ENCODE data around the gene DOCK1.

Gene DOCK1

DNA sequence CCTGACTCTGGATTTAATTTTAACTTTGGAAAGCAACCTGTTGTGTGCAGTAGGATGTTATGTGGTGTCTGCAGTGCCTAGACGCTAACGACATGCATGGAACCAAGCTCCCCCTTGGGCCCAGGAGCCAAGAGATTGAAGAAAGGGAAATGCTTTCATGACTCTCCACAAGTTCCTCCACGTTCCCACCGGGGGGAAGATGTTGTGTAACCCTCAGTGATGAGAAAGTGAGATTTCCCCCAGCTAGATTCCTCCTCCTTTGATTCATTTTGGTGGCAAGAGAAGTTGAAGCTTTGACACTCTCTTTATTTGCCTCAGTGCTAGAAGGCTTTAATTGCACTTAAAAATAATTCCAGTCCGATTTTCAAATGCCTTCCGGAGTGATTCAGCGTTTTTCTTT, 449.0 kb downstream of the DOCK1 start:
- peaks cover 3 to 9% of the 10 kb centered on the region in 2 donors for H3K36me3 ChIP-seq (ENCODE audit: control insufficient read depth in 2 of 2, insufficient read depth in 2 of 2, low read length in 2 of 2)
- H3K27ac ChIP-seq (ENCODE audit: low read length): no peak overlapping the region
- no peak overlapping the region for H3K4me3 ChIP-seq (ENCODE audit: low read length in 2 of 2)
- no peaks in the 10 kb centered on the region for H3K27me3 ChIP-seq (ENCODE audit: control insufficient read depth in 1 of 2, insufficient read depth in 2 of 2, low read length in 2 of 2)
- no peaks in the 10 kb centered on the region for H3K9me3 ChIP-seq (ENCODE audit: control insufficient read depth in 2 of 2, low read length in 2 of 2)
- H3K4me1 ChIP-seq (ENCODE audit: control insufficient read depth, insufficient read depth, low read length): no peaks in the 10 kb centered on the region
- no peak overlapping the region for H3K9ac ChIP-seq (ENCODE audit: low read length in 2 of 2)

DNA sequence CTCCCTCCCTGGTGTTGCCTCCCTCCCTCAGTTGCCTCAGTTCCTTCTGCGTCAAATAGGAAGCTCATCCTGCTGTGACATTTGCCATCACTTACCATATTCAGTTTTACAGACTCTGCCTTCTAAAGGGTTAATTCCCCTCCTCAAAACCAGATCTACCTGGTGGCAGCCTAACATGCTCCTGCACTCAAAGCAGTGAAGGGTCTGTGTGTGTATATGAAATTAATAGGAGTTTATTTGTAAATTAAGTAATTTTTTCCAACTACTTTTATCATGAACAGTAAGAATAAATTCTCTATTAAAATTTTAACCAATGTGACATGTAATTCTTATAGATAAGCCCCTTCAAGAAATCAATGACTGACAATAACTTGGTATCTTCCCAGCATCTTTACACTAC, 449.8 kb downstream of the DOCK1 start:
- no peaks in the 10 kb centered on the region for H3K27me3 ChIP-seq (ENCODE audit: control insufficient read depth in 1 of 2, insufficient read depth in 2 of 2, low read length in 2 of 2)
- no peak overlapping the region for H3K4me3 ChIP-seq (ENCODE audit: low read length in 2 of 2)
- H3K9me3 ChIP-seq (ENCODE audit: control insufficient read depth in 2 of 2, low read length in 2 of 2): no peaks in the 10 kb centered on the region
- H3K27ac ChIP-seq (ENCODE audit: low read length): no peak overlapping the region
- H3K36me3 ChIP-seq (ENCODE audit: control insufficient read depth in 2 of 2, insufficient read depth in 2 of 2, low read length in 2 of 2): peaks cover 3 to 9% of the 10 kb centered on the region in 2 donors
- no peak overlapping the region for H3K9ac ChIP-seq (ENCODE audit: low read length in 2 of 2)
- H3K4me1 ChIP-seq (ENCODE audit: control insufficient read depth, insufficient read depth, low read length): no peaks in the 10 kb centered on the region

DNA sequence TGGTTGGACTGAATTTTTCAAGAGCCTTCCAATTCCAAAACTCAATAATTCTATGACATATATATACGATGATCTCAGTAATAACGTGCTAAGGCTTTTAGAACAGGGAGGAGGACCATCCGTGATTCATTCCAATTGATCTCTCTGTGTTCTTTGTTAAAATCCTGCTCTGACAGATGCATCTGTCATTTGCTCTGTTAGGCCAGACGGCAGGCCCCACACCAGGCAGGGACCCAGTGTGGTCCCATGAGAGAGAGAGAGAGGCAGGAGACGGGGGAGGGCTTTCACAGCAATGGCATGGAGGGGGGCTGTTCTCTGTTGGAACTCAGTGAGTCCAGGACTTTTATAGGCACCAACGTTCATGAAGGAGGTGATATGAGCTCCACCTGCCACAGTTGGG, 451.1 kb downstream of the DOCK1 start:
- Histone ChIP-seq H3K9me3 (ENCODE audit: control insufficient read depth in 2 of 2, low read length in 2 of 2) (no peaks in the 10 kb centered on the region), H3K9ac (ENCODE audit: low read length in 2 of 2) (no peak overlapping the region), H3K27me3 (ENCODE audit: control insufficient read depth in 1 of 2, insufficient read depth in 2 of 2, low read length in 2 of 2) (no peaks in the 10 kb centered on the region), H3K4me3 (ENCODE audit: low read length in 2 of 2) (no peak overlapping the region), H3K36me3 (ENCODE audit: control insufficient read depth in 2 of 2, insufficient read depth in 2 of 2, low read length in 2 of 2) (peaks cover 3 to 9% of the 10 kb centered on the region in 2 donors), H3K27ac (ENCODE audit: low read length) (no peak overlapping the region), H3K4me1 (ENCODE audit: control insufficient read depth, insufficient read depth, low read length) (no peaks in the 10 kb centered on the region)

DNA sequence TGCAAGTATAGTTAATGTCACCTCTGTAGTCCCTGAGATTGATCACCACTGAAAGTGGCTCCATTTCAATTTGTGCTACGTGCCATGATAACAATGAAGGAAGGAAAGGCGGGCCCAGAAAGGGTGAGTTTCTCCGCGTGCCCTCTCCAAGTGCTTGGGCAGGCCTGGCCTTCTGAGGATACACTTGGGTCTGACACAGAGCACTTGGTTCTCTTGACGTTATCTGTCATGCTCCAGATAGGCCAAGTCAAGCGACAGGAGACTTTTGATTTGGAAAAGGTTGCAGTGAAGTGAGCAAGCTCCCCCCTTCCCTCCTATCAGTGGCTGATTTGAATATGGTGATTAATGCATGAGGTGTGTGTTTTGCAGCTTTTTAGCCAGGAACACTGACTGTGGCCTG, 452.0 kb downstream of the DOCK1 start:
- Histone ChIP-seq H3K4me1 (ENCODE audit: control insufficient read depth, insufficient read depth, low read length) (no peaks in the 10 kb centered on the region), H3K4me3 (ENCODE audit: low read length in 2 of 2) (no peak overlapping the region), H3K36me3 (ENCODE audit: control insufficient read depth in 2 of 2, insufficient read depth in 2 of 2, low read length in 2 of 2) (peaks cover 3 to 9% of the 10 kb centered on the region in 2 donors), H3K27me3 (ENCODE audit: control insufficient read depth in 1 of 2, insufficient read depth in 2 of 2, low read length in 2 of 2) (no peaks in the 10 kb centered on the region), H3K9ac (ENCODE audit: low read length in 2 of 2) (no peak overlapping the region), H3K9me3 (ENCODE audit: control insufficient read depth in 2 of 2, low read length in 2 of 2) (no peaks in the 10 kb centered on the region), H3K27ac (ENCODE audit: low read length) (no peak overlapping the region)

DNA sequence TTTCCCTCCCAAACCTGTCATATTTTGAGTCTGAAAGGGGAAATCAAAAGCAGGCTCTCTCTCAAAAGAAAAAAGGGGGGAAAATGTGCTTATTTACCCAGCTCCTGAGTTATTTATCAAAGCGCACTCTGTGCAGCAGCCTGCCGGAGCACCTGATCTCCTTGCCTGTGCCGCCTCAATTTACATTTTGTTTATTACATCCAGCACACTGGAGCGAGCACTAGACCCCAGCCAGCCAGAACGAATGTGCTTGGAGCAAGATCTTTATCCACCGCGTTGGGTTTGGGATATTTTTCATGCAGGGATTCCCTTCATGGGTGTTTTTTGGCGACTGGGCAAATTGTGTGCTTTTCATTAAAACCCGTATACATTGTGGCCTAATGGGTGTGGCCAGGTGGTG, 453.1 kb downstream of the DOCK1 start:
- Histone ChIP-seq H3K27ac (ENCODE audit: low read length) (no peak overlapping the region), H3K9ac (ENCODE audit: low read length in 2 of 2) (no peak overlapping the region), H3K4me1 (ENCODE audit: control insufficient read depth, insufficient read depth, low read length) (no peaks in the 10 kb centered on the region), H3K9me3 (ENCODE audit: control insufficient read depth in 2 of 2, low read length in 2 of 2) (no peaks in the 10 kb centered on the region), H3K4me3 (ENCODE audit: low read length in 2 of 2) (no peak overlapping the region), H3K27me3 (ENCODE audit: control insufficient read depth in 1 of 2, insufficient read depth in 2 of 2, low read length in 2 of 2) (no peaks in the 10 kb centered on the region), H3K36me3 (ENCODE audit: control insufficient read depth in 2 of 2, insufficient read depth in 2 of 2, low read length in 2 of 2) (peaks cover 7 to 13% of the 10 kb centered on the region in 2 donors)

DNA sequence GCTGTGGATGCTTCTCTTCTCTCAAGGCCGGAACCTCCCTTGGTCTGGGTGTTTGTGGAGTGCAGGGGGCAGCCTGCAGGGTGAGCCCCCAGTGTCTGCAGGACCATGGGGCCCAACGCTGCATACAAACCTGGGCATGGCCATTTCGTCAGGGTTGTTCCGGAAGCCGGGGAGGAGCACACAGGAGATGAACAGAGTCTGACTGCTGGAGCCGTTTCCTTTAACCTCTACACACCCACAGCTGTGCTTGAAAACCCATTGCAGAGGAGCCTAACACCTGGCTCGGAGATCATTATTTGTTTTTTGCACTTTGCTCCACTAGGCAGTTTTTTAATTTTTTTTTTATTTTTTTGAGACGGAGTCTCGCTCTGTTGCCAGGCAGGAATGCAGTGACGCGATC, 458.8 kb downstream of the DOCK1 start:
- H3K9me3 ChIP-seq (ENCODE audit: control insufficient read depth in 2 of 2, low read length in 2 of 2): no peaks in the 10 kb centered on the region
- H3K36me3 ChIP-seq (ENCODE audit: control insufficient read depth in 2 of 2, insufficient read depth in 2 of 2, low read length in 2 of 2): peaks cover 11% of the 10 kb centered on the region in 2 donors
- H3K4me3 ChIP-seq (ENCODE audit: low read length in 2 of 2): no peak overlapping the region
- no peak overlapping the region for H3K27ac ChIP-seq (ENCODE audit: low read length)
- peaks cover 2% of the 10 kb centered on the region for H3K4me1 ChIP-seq (ENCODE audit: control insufficient read depth, insufficient read depth, low read length)
- no peak overlapping the region for H3K9ac ChIP-seq (ENCODE audit: low read length in 2 of 2)
- H3K27me3 ChIP-seq (ENCODE audit: control insufficient read depth in 1 of 2, insufficient read depth in 2 of 2, low read length in 2 of 2): no peaks in the 10 kb centered on the region

DNA sequence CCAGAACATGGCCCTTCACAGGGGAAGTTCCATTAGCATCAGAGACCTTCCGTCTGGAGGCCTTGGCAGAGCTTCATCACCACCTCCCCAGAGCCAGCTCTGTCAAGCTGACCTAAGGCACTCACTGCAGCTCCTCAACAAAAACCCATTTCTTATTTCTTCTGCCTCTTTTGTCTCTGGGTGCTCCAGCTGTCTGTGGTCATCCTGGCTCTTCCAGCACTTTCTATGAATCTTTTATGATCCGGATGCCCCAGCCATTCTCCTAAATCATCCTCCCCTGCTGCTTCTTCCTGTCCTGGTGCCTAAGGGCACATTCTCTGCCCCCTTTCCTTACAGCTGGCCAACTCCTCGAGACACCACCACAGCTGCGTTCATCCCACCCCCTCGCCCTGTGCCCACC, 462.9 kb downstream of the DOCK1 start:
- Histone ChIP-seq H3K27ac (ENCODE audit: low read length) (no peak overlapping the region), H3K27me3 (ENCODE audit: control insufficient read depth in 1 of 2, insufficient read depth in 2 of 2, low read length in 2 of 2) (no peaks in the 10 kb centered on the region), H3K4me1 (ENCODE audit: control insufficient read depth, insufficient read depth, low read length) (peaks cover 2% of the 10 kb centered on the region), H3K9ac (ENCODE audit: low read length in 2 of 2) (no peak overlapping the region), H3K4me3 (ENCODE audit: low read length in 2 of 2) (no peak overlapping the region), H3K36me3 (ENCODE audit: control insufficient read depth in 2 of 2, insufficient read depth in 2 of 2, low read length in 2 of 2) (peaks cover 4 to 14% of the 10 kb centered on the region in 2 donors), H3K9me3 (ENCODE audit: control insufficient read depth in 2 of 2, low read length in 2 of 2) (no peaks in the 10 kb centered on the region)

DNA sequence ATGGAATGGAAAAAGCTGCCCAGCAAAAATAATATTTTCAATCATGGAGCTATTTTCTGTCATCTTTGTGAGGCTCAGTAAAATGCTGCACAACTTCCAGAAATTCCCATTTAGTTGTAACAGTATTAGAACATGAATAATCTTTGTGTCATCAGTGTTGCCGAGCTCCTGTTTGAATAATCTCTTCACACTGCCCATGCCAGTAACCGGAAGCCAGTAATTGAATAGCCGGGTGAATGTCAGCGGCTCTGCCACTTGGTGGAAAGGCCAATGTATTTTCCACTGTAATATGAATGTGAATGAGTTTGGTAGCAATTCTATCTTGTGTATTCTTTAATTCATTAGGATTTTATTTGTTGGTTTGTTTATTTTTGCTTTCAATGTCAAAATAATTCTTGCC, 463.7 kb downstream of the DOCK1 start:
- no peak overlapping the region for H3K27ac ChIP-seq (ENCODE audit: low read length)
- no peaks in the 10 kb centered on the region for H3K27me3 ChIP-seq (ENCODE audit: control insufficient read depth in 1 of 2, insufficient read depth in 2 of 2, low read length in 2 of 2)
- H3K4me3 ChIP-seq (ENCODE audit: low read length in 2 of 2): no peak overlapping the region
- peaks cover 7 to 13% of the 10 kb centered on the region in 2 donors for H3K36me3 ChIP-seq (ENCODE audit: control insufficient read depth in 2 of 2, insufficient read depth in 2 of 2, low read length in 2 of 2)
- peaks cover 2% of the 10 kb centered on the region for H3K4me1 ChIP-seq (ENCODE audit: control insufficient read depth, insufficient read depth, low read length)
- H3K9ac ChIP-seq (ENCODE audit: low read length in 2 of 2): no peak overlapping the region
- H3K9me3 ChIP-seq (ENCODE audit: control insufficient read depth in 2 of 2, low read length in 2 of 2): no peaks in the 10 kb centered on the region

DNA sequence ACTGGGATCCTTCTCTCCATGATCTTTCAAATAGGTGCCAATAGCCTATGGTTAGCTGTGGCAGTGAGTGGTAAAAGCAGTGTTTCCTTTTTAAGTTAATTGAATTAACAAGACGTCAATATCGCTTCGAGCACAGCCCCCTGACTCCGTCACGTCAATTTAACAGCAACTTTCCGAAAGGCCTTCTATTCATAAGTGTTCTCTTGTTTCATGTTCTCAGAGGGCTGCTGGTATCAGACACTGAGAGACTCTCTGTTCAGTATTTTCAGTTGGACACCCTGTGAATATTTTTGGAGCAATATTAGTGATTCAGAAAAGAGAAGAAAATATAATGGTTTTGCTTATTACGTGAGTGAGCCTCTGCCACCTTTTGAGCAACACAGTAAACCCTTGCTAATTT, 465.4 kb downstream of the DOCK1 start:
- H3K9me3 ChIP-seq (ENCODE audit: control insufficient read depth in 2 of 2, low read length in 2 of 2): no peaks in the 10 kb centered on the region
- H3K4me3 ChIP-seq (ENCODE audit: low read length in 2 of 2): no peak overlapping the region
- no peaks in the 10 kb centered on the region for H3K27me3 ChIP-seq (ENCODE audit: control insufficient read depth in 1 of 2, insufficient read depth in 2 of 2, low read length in 2 of 2)
- H3K36me3 ChIP-seq (ENCODE audit: control insufficient read depth in 2 of 2, insufficient read depth in 2 of 2, low read length in 2 of 2): peaks cover 17 to 25% of the 10 kb centered on the region in 2 donors
- no peak overlapping the region for H3K9ac ChIP-seq (ENCODE audit: low read length in 2 of 2)
- H3K27ac ChIP-seq (ENCODE audit: low read length): no peak overlapping the region
- peaks cover 2% of the 10 kb centered on the region for H3K4me1 ChIP-seq (ENCODE audit: control insufficient read depth, insufficient read depth, low read length)

DNA sequence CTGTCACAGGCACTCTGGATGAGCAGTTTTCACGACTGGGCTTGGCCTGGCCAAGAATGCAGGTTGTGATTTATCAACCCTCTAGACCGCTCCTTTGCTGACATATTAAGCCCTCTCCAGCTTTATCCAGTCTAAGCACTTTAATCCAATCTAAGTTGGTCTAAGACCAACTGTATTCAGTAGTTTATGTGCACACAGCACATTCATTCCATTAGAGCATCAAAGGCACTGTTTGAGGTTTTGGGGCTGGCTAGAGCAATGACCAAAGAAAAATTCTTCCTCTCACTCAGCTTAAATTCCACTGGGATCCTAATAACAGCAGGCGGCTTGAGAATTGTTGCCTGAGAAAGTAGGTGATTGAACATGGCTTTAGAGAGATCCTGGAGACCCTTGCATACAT, 467.1 kb downstream of the DOCK1 start:
- peaks cover 19 to 30% of the 10 kb centered on the region in 2 donors for H3K36me3 ChIP-seq (ENCODE audit: control insufficient read depth in 2 of 2, insufficient read depth in 2 of 2, low read length in 2 of 2)
- peaks cover 2% of the 10 kb centered on the region for H3K4me1 ChIP-seq (ENCODE audit: control insufficient read depth, insufficient read depth, low read length)
- no peak overlapping the region for H3K4me3 ChIP-seq (ENCODE audit: low read length in 2 of 2)
- H3K27ac ChIP-seq (ENCODE audit: low read length): no peak overlapping the region
- no peak overlapping the region for H3K9ac ChIP-seq (ENCODE audit: low read length in 2 of 2)
- H3K9me3 ChIP-seq (ENCODE audit: control insufficient read depth in 2 of 2, low read length in 2 of 2): no peaks in the 10 kb centered on the region
- H3K27me3 ChIP-seq (ENCODE audit: control insufficient read depth in 1 of 2, insufficient read depth in 2 of 2, low read length in 2 of 2): no peaks in the 10 kb centered on the region

DNA sequence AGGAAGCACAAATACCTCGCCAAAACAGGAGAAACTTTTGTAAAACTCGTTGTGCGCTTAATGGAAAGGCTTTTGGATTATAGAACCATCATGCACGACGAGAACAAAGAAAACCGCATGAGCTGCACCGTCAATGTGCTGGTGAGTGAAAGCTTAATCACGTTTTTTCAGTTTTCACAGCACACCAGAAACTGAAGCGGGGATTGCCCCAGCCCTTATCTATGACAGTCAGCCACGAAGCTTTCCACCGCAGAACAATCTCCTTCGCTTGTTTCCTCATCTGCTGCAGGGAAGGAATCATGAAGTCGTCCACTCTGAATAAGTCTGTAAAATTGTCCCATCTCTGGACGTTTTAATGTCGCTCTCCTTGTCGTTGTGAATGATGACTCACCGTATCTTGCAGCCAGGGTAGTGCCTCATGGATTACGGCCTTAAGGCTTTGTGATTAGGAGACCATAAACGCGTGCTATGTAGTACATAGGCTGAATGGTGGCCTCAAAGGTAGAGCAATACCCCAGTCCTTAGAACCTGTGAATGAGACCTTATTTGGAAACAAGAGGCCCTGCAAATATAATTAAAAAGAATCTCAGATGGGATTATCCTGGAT, 468.9 kb downstream of the DOCK1 start:
- peaks cover 19 to 33% of the 10 kb centered on the region in 2 donors for H3K36me3 ChIP-seq (ENCODE audit: control insufficient read depth in 2 of 2, insufficient read depth in 2 of 2, low read length in 2 of 2)
- no peaks in the 10 kb centered on the region for H3K27me3 ChIP-seq (ENCODE audit: control insufficient read depth in 1 of 2, insufficient read depth in 2 of 2, low read length in 2 of 2)
- no peak overlapping the region for H3K4me3 ChIP-seq (ENCODE audit: low read length in 2 of 2)
- H3K9me3 ChIP-seq (ENCODE audit: control insufficient read depth in 2 of 2, low read length in 2 of 2): no peaks in the 10 kb centered on the region
- H3K9ac ChIP-seq (ENCODE audit: low read length in 2 of 2): no peak overlapping the region
- H3K4me1 ChIP-seq (ENCODE audit: control insufficient read depth, insufficient read depth, low read length): no peaks in the 10 kb centered on the region
- H3K27ac ChIP-seq (ENCODE audit: low read length): no peak overlapping the region
